Endothelial cell of umbilical vein (primary cell): ENCODE data around the gene POU4F3. TPM values are rescaled to one million over a fixed set of nuclear protein-coding genes. Genes with fewer than 3 reads are reported as not detected.

ENCODE experiments used
- BruUV-seq: library from RNA; stranded (reverse); fragments of 400-500 nt; replicated peaks from 2 replicates; lab custom pipeline; 2021; lab: Mats Ljungman, UMichigan
- CTCF ChIA-PET: fragments of 300-600, 350-600 bp; sonication (Branson Sonifier 250); formaldehyde crosslinking; loops from one replicate; lab custom pipeline; 2021; ENCODE audit warnings: antibody characterized with exemption, inconsistent platforms; lab: Charles Lee
- POLR2A ChIA-PET: fragments of 300-600, 350-600 bp; sonication (Branson Sonifier 250); formaldehyde crosslinking; loops from one replicate; lab custom pipeline; 2021; ENCODE audit warnings: antibody characterized with exemption, inconsistent platforms; lab: Charles Lee
- DNase-seq: peaks from one replicate; pipeline ENCODE4 v3.0.0-alpha.2; 2011; ENCODE audit warnings: low read depth, low spot score
- FAIRE-seq: peaks from 2 replicates; lab custom pipeline; 2011; peaks lifted over from hg19 to GRCh38; lab: Jason Lieb, UNC
- H2AFZ ChIP-seq: 2 replicates; pipeline ENCODE4 v1.6.0; 2012; ENCODE audit warnings: low read depth, low read length, control low read depth, inconsistent platforms
- H3K27ac ChIP-seq: 2 replicates; pipeline ENCODE4 v1.5.1; 2011; ENCODE audit warnings: low read depth, mild to moderate bottlenecking, control low read depth, low read length, moderate library complexity; ENCODE audit not compliant: insufficient read depth
- H3K27me3 ChIP-seq, 2 experiments: 2 replicates each; pipeline versions ENCODE4 v1.6.0 to v1.6.1; 2011; ENCODE audit warnings: low read length in 2 of 2, mixed read lengths in 1 of 2; ENCODE audit not compliant: control insufficient read depth in 2 of 2, insufficient read depth in 2 of 2
- H3K36me3 ChIP-seq, 2 experiments: 2 replicates in 1 of 2; 3 replicates in 1 of 2; pipeline ENCODE4 v1.5.1; 2011; ENCODE audit warnings: low read length in 2 of 2, mild to moderate bottlenecking in 1 of 2, moderate library complexity in 1 of 2; ENCODE audit not compliant: control insufficient read depth in 2 of 2, insufficient read depth in 2 of 2; ENCODE audit errors: extremely low read depth in 1 of 2
- H3K4me1 ChIP-seq: 3 replicates; pipeline ENCODE4 v1.5.1; 2011; ENCODE audit warnings: mild to moderate bottlenecking, low read length; ENCODE audit not compliant: control insufficient read depth, insufficient read depth; ENCODE audit errors: extremely low read depth
- H3K4me2 ChIP-seq: 2 replicates; pipeline ENCODE4 v1.6.1; 2011; ENCODE audit warnings: low read length, control low read depth, mixed read lengths; ENCODE audit not compliant: insufficient read depth
- H3K4me3 ChIP-seq, 3 experiments: fragments of 200-600 bp in 1 of 3; sonication (generic), shearing (Covaris generic) in 1 of 3; replicated peaks in 1 of 3; 2 replicates each; pipeline ENCODE4 v1.5.1; 2011 to 2016; ENCODE audit warnings: control low read depth in 3 of 3, low read length in 3 of 3, mild to moderate bottlenecking in 2 of 3, inconsistent platforms in 1 of 3, low read depth in 1 of 3, moderate library complexity in 1 of 3; ENCODE audit not compliant: insufficient read depth in 1 of 3
- H3K79me2 ChIP-seq: 2 replicates; pipeline ENCODE4 v1.6.0; 2012; ENCODE audit warnings: low read length, inconsistent platforms; ENCODE audit not compliant: control insufficient read depth, insufficient read depth
- H3K9ac ChIP-seq: replicated peaks from 2 replicates; pipeline ENCODE3; 2011; ENCODE audit warnings: low read length, control low read depth; ENCODE audit not compliant: insufficient read depth; ENCODE audit errors: extremely low read depth
- H3K9me1 ChIP-seq: replicated peaks from 3 replicates; pipeline ENCODE4 v1.6.0; 2011; ENCODE audit warnings: mild to moderate bottlenecking, low read length; ENCODE audit not compliant: control insufficient read depth, insufficient read depth; ENCODE audit errors: extremely low read depth
- H3K9me3 ChIP-seq: replicated peaks from 2 replicates; pipeline ENCODE4 v1.5.1; 2012; ENCODE audit warnings: low read length, inconsistent platforms; ENCODE audit not compliant: control insufficient read depth, insufficient read depth
- H4K20me1 ChIP-seq: replicated peaks from 2 replicates; pipeline ENCODE3; 2011; ENCODE audit warnings: mild to moderate bottlenecking, low read length; ENCODE audit not compliant: control insufficient read depth, insufficient read depth; ENCODE audit errors: extremely low read depth
- CTCF ChIP-seq, 2 donors: IDR thresholded peaks; 1 replicate in 1 of 2; 2 replicates in 1 of 2; pipeline ENCODE4 v1.5.1; 2011; ENCODE audit warnings: low read length in 2 of 2, mild to moderate bottlenecking in 2 of 2, moderate library complexity in 2 of 2, control low read depth in 1 of 2, inconsistent platforms in 1 of 2, low read depth in 1 of 2; ENCODE audit not compliant: insufficient read depth in 1 of 2; ENCODE audit errors: extremely low read depth in 1 of 2
- EZH2 ChIP-seq: IDR thresholded peaks from 2 replicates; pipeline ENCODE4 v1.6.1; 2012; ENCODE audit warnings: borderline replicate concordance, low read depth, mild to moderate bottlenecking, moderate library complexity, low read length, inconsistent platforms; ENCODE audit not compliant: severe bottlenecking
- FOS ChIP-seq: IDR thresholded peaks from 2 replicates; pipeline ENCODE4 v1.6.1; 2011; ENCODE audit warnings: mild to moderate bottlenecking, low read length, moderate library complexity, borderline replicate concordance; ENCODE audit not compliant: insufficient read depth
- GATA2 ChIP-seq: IDR thresholded peaks from 2 replicates; pipeline ENCODE4 v1.7.0; 2011; ENCODE audit warnings: low read depth, mild to moderate bottlenecking, moderate library complexity, mixed read lengths, low read length; ENCODE audit not compliant: insufficient read length, insufficient read depth
- JUN ChIP-seq: IDR thresholded peaks from 2 replicates; pipeline ENCODE4 v1.6.1; 2011; ENCODE audit warnings: borderline replicate concordance, low read depth; ENCODE audit not compliant: insufficient read length, insufficient read depth
- MAX ChIP-seq: IDR thresholded peaks from 2 replicates; pipeline ENCODE4 v1.6.1; 2011; ENCODE audit not compliant: insufficient read depth, insufficient read length
- MYC ChIP-seq: IDR thresholded peaks from one replicate; pipeline ENCODE4 v1.6.1; 2011; ENCODE audit warnings: mild to moderate bottlenecking, low read depth, low read length
- POLR2A ChIP-seq: IDR thresholded peaks from 2 replicates; pipeline ENCODE4 v1.6.1; 2012; ENCODE audit warnings: low read depth, mild to moderate bottlenecking, control low read depth, low read length
- POLR2AphosphoS5 ChIP-seq: IDR thresholded peaks from 2 replicates; pipeline ENCODE4 v1.6.1; 2012; ENCODE audit warnings: low read depth, mild to moderate bottlenecking, control low read depth, low read length, moderate library complexity; ENCODE audit not compliant: insufficient read depth
- dilution Hi-C: fragments of 300-500 bp; cut with MboI; formaldehyde crosslinking; loops from one replicate; pipeline ENCODE4 v1.15.0; 2019; ENCODE audit warnings: low sequenced_read_pairs; ENCODE audit not compliant: extremely low pct_ligation_motif_present
- intact Hi-C: fragments of 100-400 bp; cut with micrococcal nuclease; formaldehyde crosslinking; loops from one replicate; pipeline ENCODE4 v1.10.0; 2022
- polyA plus RNA-seq, 4 experiments: library from polyadenylated mRNA; depleted of rRNA in 3 of 4; stranded (reverse) in 3 of 4; unstranded in 1 of 4; fragments of >200 nt; gene quantifications; 2 replicates each; pipeline versions ENCODE4 v1.2.1 to v1.2.3, GENCODE V29; 2011 to 2012; ENCODE audit warnings: missing spikeins in 1 of 4
- total RNA-seq: library from RNA; stranded (reverse); gene quantifications from 2 replicates; pipeline ENCODE4 v1.2.3, GENCODE V29; 2021

Gene POU4F3
- total and polyA plus RNA-seq, 2 donors (not counting 3 experiments of a cell fraction or from before 2014, with no cell fraction given), result 0.08 TPM; not detected in 1

- POLR2A ChIA-PET, result no interaction called here
- Histone ChIP-seq H3K4me3 (no peak overlapping the region), H3K27me3 (peaks cover 0 to 2% of the 10 kb centered on the region in 2 experiments), H3K9ac (no peak overlapping the region), H3K27ac (no peak overlapping the region), H4K20me1 (no peaks in the 10 kb centered on the region), H3K36me3 (no peaks in the 10 kb centered on the region), H3K4me2 (no peak overlapping the region), H3K4me1 (no peaks in the 10 kb centered on the region), H3K9me3 (no peaks in the 10 kb centered on the region), H2AFZ (no peak overlapping the region), H3K79me2 (no peaks in the 10 kb centered on the region), H3K9me1 (no peaks in the 10 kb centered on the region)
- no peak for TF ChIP-seq EZH2
- no peak for TF ChIP-seq MAX
- TF ChIP-seq POLR2A, result no peak
- no peak for TF ChIP-seq CTCF (IDR thresholded peaks at IDR 0.05; ENCODE audit: extremely low read depth in 1 of 2, insufficient read depth in 1 of 2, low read depth in 1 of 2, low read length in 2 of 2)
- TF ChIP-seq JUN, result no peak
- TF ChIP-seq FOS, result no peak
- TF ChIP-seq POLR2AphosphoS5, result no peak
- TF ChIP-seq MYC, result no peak
- no peak for TF ChIP-seq GATA2
- no peak for FAIRE-seq
- DNase-seq, result no peak
- dilution Hi-C loops, result no loop called here
- CTCF ChIA-PET, result no interaction called here
- no TSS peak for BruUV-seq
- intact Hi-C loops, result no loop called here
Observed at GRCh38 chr5:146359836-146360235, 21.2 kb downstream of the POU4F3 start.
